A673 (cell line): ENCODE measurements around the gene HDAC4. TPM values are rescaled to one million over a fixed set of nuclear protein-coding genes. Genes with fewer than 3 reads are reported as not detected.

Experiments used
- BruUV-seq: library from RNA; stranded (reverse); fragments of 400-500 nt; replicated peaks from 2 replicates; lab custom pipeline; 2021; lab: Mats Ljungman, UMichigan
- CTCF ChIA-PET: fragments of 300-600 bp; sonication (Branson Sonifier 250); formaldehyde crosslinking; loops from one replicate; lab custom pipeline; 2022; ENCODE audit warnings: antibody characterized with exemption; lab: Charles Lee
- POLR2A ChIA-PET: fragments of 300-600 bp; sonication (Branson Sonifier 250); formaldehyde crosslinking; loops from one replicate; lab custom pipeline; 2022; ENCODE audit warnings: antibody characterized with exemption; ENCODE audit not compliant: low non-redundant PET; lab: Charles Lee
- DNase-seq: peaks from one replicate; pipeline ENCODE4 v3.0.0-alpha.2; 2015; ENCODE audit warnings: low spot score
- H3K27ac ChIP-seq: fragments of 200-600 bp; sonication (generic); 2 replicates; pipeline ENCODE4 v1.5.1; 2016; ENCODE audit warnings: mixed run types, low read depth, mild to moderate bottlenecking, mixed read lengths, antibody characterized with exemption, low read length; ENCODE audit not compliant: poor library complexity, severe bottlenecking
- H3K27me3 ChIP-seq: fragments of 200-600 bp; sonication (generic); replicated peaks from 2 replicates; pipeline ENCODE4 v1.6.1; 2017; ENCODE audit warnings: mixed run types, low read depth, mild to moderate bottlenecking, mixed read lengths, antibody characterized with exemption, low read length; ENCODE audit not compliant: insufficient read depth, poor library complexity
- H3K36me3 ChIP-seq: fragments of 200-600 bp; sonication (generic); 2 replicates; pipeline ENCODE4 v1.6.1; 2016; ENCODE audit warnings: mixed run types, mild to moderate bottlenecking, mixed read lengths, antibody characterized with exemption, low read length; ENCODE audit not compliant: insufficient read depth, poor library complexity, severe bottlenecking
- H3K4me1 ChIP-seq: fragments of 200-600 bp; sonication (generic); 2 replicates; pipeline ENCODE4 v1.6.1; 2017; ENCODE audit warnings: mixed run types, mild to moderate bottlenecking, mixed read lengths, antibody characterized with exemption, low read length; ENCODE audit not compliant: insufficient read depth, poor library complexity, severe bottlenecking
- H3K4me3 ChIP-seq: fragments of 200-600 bp; sonication (generic); 2 replicates; pipeline ENCODE4 v1.5.1; 2016; ENCODE audit warnings: low read depth, mixed run types, mild to moderate bottlenecking, mixed read lengths, low read length; ENCODE audit not compliant: poor library complexity, severe bottlenecking
- H3K9me3 ChIP-seq: fragments of 200-600 bp; sonication (generic); 2 replicates; pipeline ENCODE4 v1.6.1; 2016; ENCODE audit warnings: mixed run types, low read depth, mild to moderate bottlenecking, mixed read lengths, antibody characterized with exemption, low read length; ENCODE audit not compliant: poor library complexity, severe bottlenecking
- EZH2 ChIP-seq: fragments of 200-600 bp; sonication (generic); IDR thresholded peaks from 2 replicates; pipeline ENCODE4 v1.6.1; 2017; ENCODE audit warnings: borderline replicate concordance, low read depth, mild to moderate bottlenecking, mixed read lengths, antibody characterized with exemption, low read length; ENCODE audit not compliant: poor library complexity, severe bottlenecking
- intact Hi-C: fragments of 100-400 bp; cut with micrococcal nuclease; formaldehyde crosslinking; loops from one replicate; pipeline ENCODE4 v1.10.0; 2022; ENCODE audit not compliant: unreplicated experiment
- total RNA-seq: library from RNA; stranded (reverse); gene quantifications from 2 replicates; pipeline ENCODE4 v1.2.3, GENCODE V29; 2021
- TF ChIP-seq, protein P1 (sequence below): fragments of 300-800, 200-600 bp; sonication (generic); conservative IDR thresholded peaks from 2 replicates; pipeline ENCODE4 v1.5.1; 2017; ENCODE audit warnings: low read depth, mild to moderate bottlenecking, antibody characterized with exemption, low read length, moderate library complexity, mixed read lengths

HDAC4 gene
- total RNA-seq, 1 experiment from 2014 or later: 40.0 TPM

DNA sequence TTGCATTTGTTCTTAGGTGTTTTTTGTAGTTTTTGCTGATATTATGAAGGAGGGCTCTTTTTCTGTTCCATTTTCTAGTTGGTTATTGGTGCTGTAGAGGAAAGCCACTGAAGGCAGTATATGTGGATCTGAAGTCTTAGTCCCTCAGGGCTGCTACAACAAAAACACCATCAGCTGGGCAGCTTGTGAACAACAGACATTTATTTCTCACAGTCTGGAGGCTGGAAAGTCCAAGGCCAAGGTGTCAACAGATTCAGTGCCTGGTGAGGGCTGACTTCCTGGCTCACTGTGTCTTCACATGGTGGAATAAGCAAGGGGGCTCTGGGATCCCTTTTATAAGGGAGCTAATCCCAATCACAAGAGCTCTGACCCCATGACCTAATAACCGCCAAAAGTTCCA lies 31.4 kb upstream of the HDAC4 start:
- H3K27ac ChIP-seq: no peak overlapping the region
- DNase-seq: no peak
- intact Hi-C loops: no loop called here
- TF ChIP-seq EZH2: no peak
- TF ChIP-seq, protein P1, sequence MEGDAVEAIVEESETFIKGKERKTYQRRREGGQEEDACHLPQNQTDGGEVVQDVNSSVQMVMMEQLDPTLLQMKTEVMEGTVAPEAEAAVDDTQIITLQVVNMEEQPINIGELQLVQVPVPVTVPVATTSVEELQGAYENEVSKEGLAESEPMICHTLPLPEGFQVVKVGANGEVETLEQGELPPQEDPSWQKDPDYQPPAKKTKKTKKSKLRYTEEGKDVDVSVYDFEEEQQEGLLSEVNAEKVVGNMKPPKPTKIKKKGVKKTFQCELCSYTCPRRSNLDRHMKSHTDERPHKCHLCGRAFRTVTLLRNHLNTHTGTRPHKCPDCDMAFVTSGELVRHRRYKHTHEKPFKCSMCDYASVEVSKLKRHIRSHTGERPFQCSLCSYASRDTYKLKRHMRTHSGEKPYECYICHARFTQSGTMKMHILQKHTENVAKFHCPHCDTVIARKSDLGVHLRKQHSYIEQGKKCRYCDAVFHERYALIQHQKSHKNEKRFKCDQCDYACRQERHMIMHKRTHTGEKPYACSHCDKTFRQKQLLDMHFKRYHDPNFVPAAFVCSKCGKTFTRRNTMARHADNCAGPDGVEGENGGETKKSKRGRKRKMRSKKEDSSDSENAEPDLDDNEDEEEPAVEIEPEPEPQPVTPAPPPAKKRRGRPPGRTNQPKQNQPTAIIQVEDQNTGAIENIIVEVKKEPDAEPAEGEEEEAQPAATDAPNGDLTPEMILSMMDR: no peak
- no peaks in the 10 kb centered on the region for H3K36me3 ChIP-seq
- CTCF ChIA-PET: no interaction called here
- POLR2A ChIA-PET: no interaction called here
- peaks cover 15% of the 10 kb centered on the region for H3K27me3 ChIP-seq
- H3K4me1 ChIP-seq: no peaks in the 10 kb centered on the region
- no peak overlapping the region for H3K4me3 ChIP-seq
- no TSS peak for BruUV-seq
- H3K9me3 ChIP-seq: no peaks in the 10 kb centered on the region

DNA sequence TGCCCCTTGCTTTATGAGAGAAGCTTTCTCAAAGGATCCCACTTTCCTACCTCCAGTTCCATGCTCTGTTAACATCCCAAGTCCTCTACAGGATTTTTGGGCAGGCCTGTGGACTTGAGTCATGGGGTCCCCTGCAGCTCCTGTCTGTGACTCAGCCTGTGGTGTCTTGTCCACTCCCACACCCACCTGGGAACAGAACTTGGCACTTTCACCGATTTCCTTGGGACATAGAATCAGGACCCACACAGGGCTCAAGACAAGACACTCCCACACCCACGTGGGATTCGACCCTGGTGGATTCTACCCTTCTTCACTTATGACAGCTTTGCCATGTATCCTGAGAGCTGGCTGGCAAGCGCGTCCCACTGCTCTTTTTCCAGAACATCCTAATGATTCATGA lies 30.7 kb upstream of the HDAC4 start:
- intact Hi-C loops: no loop called here
- peaks cover 10% of the 10 kb centered on the region for H3K27me3 ChIP-seq
- no peaks in the 10 kb centered on the region for H3K4me1 ChIP-seq
- no peaks in the 10 kb centered on the region for H3K36me3 ChIP-seq
- no peak overlapping the region for H3K27ac ChIP-seq
- no peak for DNase-seq
- no peak for TF ChIP-seq EZH2
- TF ChIP-seq, protein P1: no peak
- CTCF ChIA-PET: no interaction called here
- no peaks in the 10 kb centered on the region for H3K9me3 ChIP-seq
- POLR2A ChIA-PET: no interaction called here
- H3K4me3 ChIP-seq: no peak overlapping the region
- no TSS peak for BruUV-seq

DNA sequence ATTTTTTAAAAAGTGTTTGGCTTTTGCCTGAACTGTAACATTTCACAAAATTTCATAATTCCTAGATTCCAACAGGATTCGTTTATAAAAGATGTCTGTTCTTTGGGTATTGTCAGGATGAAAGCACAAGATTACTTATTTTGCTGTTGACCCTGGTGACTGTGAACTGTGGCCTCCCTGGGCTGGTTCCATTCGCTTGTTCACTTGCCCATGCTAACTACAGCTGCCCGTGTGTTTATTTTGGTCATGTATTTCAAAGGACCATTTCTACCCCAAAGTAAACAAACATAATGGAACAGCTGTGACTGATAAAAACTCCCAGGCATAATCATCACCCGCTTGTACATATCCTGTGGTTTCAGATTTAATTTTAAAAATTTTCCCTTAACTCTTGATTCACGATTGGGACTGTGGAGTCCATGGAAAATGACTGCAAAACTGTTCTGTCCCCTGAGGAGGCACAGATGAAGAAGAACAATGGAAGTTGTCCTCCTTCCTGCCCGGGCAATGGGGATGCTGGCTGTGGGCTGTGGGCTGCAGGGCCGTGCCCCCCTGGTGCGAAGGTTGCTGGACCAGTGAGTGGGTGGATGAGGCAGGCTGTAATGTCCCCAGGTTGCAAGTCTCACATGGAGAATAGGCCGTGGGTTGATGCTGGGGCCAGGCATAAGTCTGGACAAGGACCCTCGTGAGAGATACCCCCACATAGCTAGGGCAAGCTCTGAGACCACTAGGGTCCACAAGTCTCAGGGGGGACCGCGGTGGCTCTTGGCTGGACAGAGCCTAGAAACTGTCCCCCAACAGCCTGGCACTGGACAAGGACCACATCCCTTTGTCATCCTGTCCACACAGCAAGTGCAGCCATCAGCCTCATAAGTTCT lies 28.9 kb upstream of the HDAC4 start:
- no peak overlapping the region for H3K27ac ChIP-seq
- H3K4me1 ChIP-seq: no peaks in the 10 kb centered on the region
- ChIA-PET POLR2A (no interaction called here), CTCF (no interaction called here)
- no peak for DNase-seq
- no peak for TF ChIP-seq EZH2
- TF ChIP-seq, protein P1: no peak
- no peaks in the 10 kb centered on the region for H3K9me3 ChIP-seq
- BruUV-seq: no TSS peak
- no peak overlapping the region for H3K4me3 ChIP-seq
- H3K27me3 ChIP-seq: peaks cover 13% of the 10 kb centered on the region
- intact Hi-C loops: no loop called here
- H3K36me3 ChIP-seq: no peaks in the 10 kb centered on the region
